CD14-positive monocyte (primary cell): ENCODE data around the gene LRP1. TPM values are rescaled to one million over a fixed set of nuclear protein-coding genes. Genes with fewer than 3 reads are reported as not detected.

Experiments used
- DNase-seq, 3 donors: peaks; one replicate each; pipeline ENCODE4 v3.0.0-alpha.2; 2011 to 2022
- H2AFZ ChIP-seq: 2 replicates; pipeline ENCODE4 v1.6.0; 2012; ENCODE audit warnings: mild to moderate bottlenecking, low read depth, low read length, inconsistent platforms; ENCODE audit not compliant: insufficient read depth, poor library complexity, severe bottlenecking
- H3K27ac ChIP-seq, 2 donors: 1 replicate in 1 of 2; 2 replicates in 1 of 2; pipeline ENCODE4 v1.5.1; 2012 to 2013; ENCODE audit warnings: low read length in 2 of 2, control low read depth in 1 of 2, inconsistent platforms in 1 of 2, low read depth in 1 of 2, mild to moderate bottlenecking in 1 of 2
- H3K27me3 ChIP-seq, 2 donors: one replicate each; pipeline versions ENCODE4 v1.6.0 to v1.6.1; 2011 to 2013; ENCODE audit warnings: low read length in 2 of 2; ENCODE audit not compliant: control insufficient read depth in 2 of 2, insufficient read depth in 2 of 2
- H3K36me3 ChIP-seq, 2 donors: replicated peaks in 1 of 2; 1 replicate in 1 of 2; 2 replicates in 1 of 2; pipeline versions ENCODE4 v1.5.1 to v1.6.1; 2012 to 2013; ENCODE audit warnings: low read length in 2 of 2, control low read depth in 1 of 2, inconsistent platforms in 1 of 2, mild to moderate bottlenecking in 1 of 2; ENCODE audit not compliant: insufficient read depth in 2 of 2, control insufficient read depth in 1 of 2
- H3K4me1 ChIP-seq, 2 donors: 1 replicate in 1 of 2; 2 replicates in 1 of 2; pipeline versions ENCODE4 v1.5.1 to v1.6.1; 2012 to 2013; ENCODE audit warnings: low read length in 2 of 2, control low read depth in 1 of 2, inconsistent platforms in 1 of 2, mild to moderate bottlenecking in 1 of 2, moderate library complexity in 1 of 2; ENCODE audit not compliant: insufficient read depth in 2 of 2, control insufficient read depth in 1 of 2
- H3K4me2 ChIP-seq: replicated peaks from 2 replicates; pipeline ENCODE3; 2012; ENCODE audit warnings: low read length, moderate library complexity, mild to moderate bottlenecking; ENCODE audit not compliant: poor library complexity, severe bottlenecking; ENCODE audit errors: extremely low read depth
- H3K4me3 ChIP-seq, 3 experiments: fragments of 200-600 bp in 1 of 3; sonication (generic) in 1 of 3; replicated peaks in 1 of 3; 1 replicate in 2 of 3; 2 replicates in 1 of 3; pipeline ENCODE4 v1.5.1; 2011 to 2013; ENCODE audit warnings: low read length in 3 of 3, mild to moderate bottlenecking in 3 of 3, control low read depth in 2 of 3, low read depth in 2 of 3, inconsistent platforms in 1 of 3, moderate library complexity in 1 of 3
- H3K79me2 ChIP-seq: 2 replicates; pipeline ENCODE4 v1.6.0; 2012; ENCODE audit warnings: mild to moderate bottlenecking, control low read depth, inconsistent platforms, low read length, moderate library complexity; ENCODE audit not compliant: insufficient read depth
- H3K9ac ChIP-seq: 2 replicates; pipeline ENCODE4 v1.6.0; 2017; ENCODE audit warnings: low read length, mild to moderate bottlenecking; ENCODE audit not compliant: insufficient read depth, poor library complexity, severe bottlenecking
- H3K9me3 ChIP-seq, 2 donors: replicated peaks in 1 of 2; 1 replicate in 1 of 2; 2 replicates in 1 of 2; pipeline versions ENCODE4 v1.5.1 to v1.6.1; 2012 to 2013; ENCODE audit warnings: low read length in 2 of 2, control low read depth in 1 of 2; ENCODE audit not compliant: control insufficient read depth in 1 of 2, insufficient read depth in 1 of 2
- H4K20me1 ChIP-seq: 2 replicates; pipeline ENCODE4 v1.6.0; 2012; ENCODE audit warnings: mild to moderate bottlenecking, low read length, control low read depth, moderate library complexity; ENCODE audit not compliant: insufficient read depth
- H3K27ac Mint-ChIP-seq, 7 donors: one replicate each; pipeline ENCODE4 v1.8.0; 2020; ENCODE audit warnings: mild to moderate bottlenecking in 7 of 7, mixed read lengths in 7 of 7, moderate library complexity in 6 of 7, inconsistent platforms in 2 of 7
- H3K27me3 Mint-ChIP-seq, 3 donors: one replicate each; pipeline ENCODE4 v1.8.0; 2021 to 2022; ENCODE audit warnings: low read depth in 3 of 3, mild to moderate bottlenecking in 3 of 3, mixed read lengths in 3 of 3, moderate library complexity in 3 of 3, inconsistent platforms in 1 of 3
- H3K36me3 Mint-ChIP-seq, 2 donors: one replicate each; pipeline ENCODE4 v1.8.0; 2020; ENCODE audit warnings: mixed read lengths in 2 of 2, inconsistent platforms in 1 of 2, mild to moderate bottlenecking in 1 of 2
- H3K4me1 Mint-ChIP-seq: one replicate; pipeline ENCODE4 v1.8.0; 2020; ENCODE audit warnings: mild to moderate bottlenecking, mixed read lengths
- H3K4me3 Mint-ChIP-seq, 2 donors: one replicate each; pipeline ENCODE4 v1.8.0; 2020; ENCODE audit warnings: mild to moderate bottlenecking in 2 of 2, mixed read lengths in 2 of 2, moderate library complexity in 1 of 2
- H3K9me3 Mint-ChIP-seq, 7 donors: one replicate each; pipeline ENCODE4 v1.8.0; 2020 to 2022; ENCODE audit warnings: mixed read lengths in 7 of 7, mild to moderate bottlenecking in 6 of 7, moderate library complexity in 6 of 7, inconsistent platforms in 2 of 7
- CTCF ChIP-seq: fragments of 200-600 bp; IDR thresholded peaks from one replicate; pipeline ENCODE4 v1.8.0; 2022; ENCODE audit warnings: antibody characterized with exemption, mild to moderate bottlenecking
- WGBS: methylation state at CpG from one replicate; pipeline ENCODE4 v1.1.5; 2013; ENCODE audit warnings: missing lambda C conversion rate; ENCODE audit not compliant: insufficient coverage; 5-methylcytosine and 5-hydroxymethylcytosine counted together
- intact Hi-C, 2 donors: fragments of 100-400 bp; cut with micrococcal nuclease; formaldehyde crosslinking; loops; one replicate each; pipeline versions ENCODE4 v1.15.0 to v1.15.1; 2023
- polyA plus RNA-seq, 3 donors: library from polyadenylated mRNA; depleted of rRNA in 1 of 3; unstranded in 2 of 3; stranded (reverse) in 1 of 3; fragments of 300-500 nt in 2 of 3; fragments of >200 nt in 1 of 3; fragmentation: Illumina TruSeq in 2 of 3; gene quantifications; 1 replicate in 2 of 3; 2 replicates in 1 of 3; pipeline ENCODE4 v1.2.3, GENCODE V29; 2012 to 2021

LRP1 gene
- polyA plus RNA-seq, 3 donors: 5.5 to 246 (median 10.5) TPM

GRCh38 chr12:57176846-57177245 is 48.6 kb downstream of the LRP1 start:
- Histone ChIP-seq H2AFZ (no peak overlapping the region), H3K27me3 (no peaks in the 10 kb centered on the region), H4K20me1 (peaks cover 97% of the 10 kb centered on the region), H3K79me2 (no peaks in the 10 kb centered on the region), H3K36me3 (peaks cover 94 to 98% of the 10 kb centered on the region in 2 donors), H3K4me2 (no peak overlapping the region), H3K4me3 (no peak overlapping the region), H3K9me3 (no peaks in the 10 kb centered on the region), H3K27ac (no peak overlapping the region), H3K4me1 (no peaks in the 10 kb centered on the region), H3K9ac (no peak overlapping the region)
- H3K4me1 Mint-ChIP-seq: peaks cover 5% of the 10 kb centered on the region
- H3K9me3 Mint-ChIP-seq: peaks cover 0 to 2% (median 0%) of the 10 kb centered on the region in 7 donors
- no peak for TF ChIP-seq CTCF
- DNase-seq: no peak
- H3K36me3 Mint-ChIP-seq: peaks cover 92 to 100% of the 10 kb centered on the region in 2 donors
- 95% methylated on average over 5 of the region's 9 CpGs for WGBS
- H3K4me3 Mint-ChIP-seq: no peak overlapping the region
- H3K27me3 Mint-ChIP-seq: peaks cover 3 to 5% (median 4%) of the 10 kb centered on the region in 3 donors
- H3K27ac Mint-ChIP-seq: peak overlapping the region in 1 of 7 donors; percentile 5
- intact Hi-C loops: loop anchor here (1.0 to 5.0 kb wide), 2 partner anchors 53 to 110 kb away; no protein-coding TSS in a partner anchor

GRCh38 chr12:57177354-57177753 is 49.1 kb downstream of the LRP1 start:
- H3K27ac Mint-ChIP-seq: no peak overlapping the region
- peaks cover 3 to 5% (median 4%) of the 10 kb centered on the region in 3 donors for H3K27me3 Mint-ChIP-seq
- Histone ChIP-seq H3K27ac (no peak overlapping the region), H3K9me3 (no peaks in the 10 kb centered on the region), H3K36me3 (peaks cover 96 to 100% of the 10 kb centered on the region in 2 donors), H3K4me1 (no peaks in the 10 kb centered on the region), H3K4me2 (no peak overlapping the region), H3K79me2 (no peaks in the 10 kb centered on the region), H4K20me1 (peaks cover 100% of the 10 kb centered on the region), H3K4me3 (no peak overlapping the region), H3K27me3 (no peaks in the 10 kb centered on the region), H3K9ac (no peak overlapping the region), H2AFZ (no peak overlapping the region)
- H3K36me3 Mint-ChIP-seq: peaks cover 95 to 100% of the 10 kb centered on the region in 2 donors
- intact Hi-C loops: loop anchor here in 1 of 2 donors (5.0 kb wide), 1 partner anchor 110 kb away; no protein-coding TSS in a partner anchor
- TF ChIP-seq CTCF: no peak
- H3K9me3 Mint-ChIP-seq: no peaks in the 10 kb centered on the region
- no peak for DNase-seq
- H3K4me3 Mint-ChIP-seq: no peak overlapping the region
- WGBS: 98% methylated on average over 15 of the region's 16 CpGs
- H3K4me1 Mint-ChIP-seq: peaks cover 5% of the 10 kb centered on the region
